Mesothelial cell of epicardium (in vitro differentiated cells): Measurements from ENCODE around the gene FOXL3. TPM values are rescaled to one million over a fixed set of nuclear protein-coding genes. Genes with fewer than 3 reads are reported as not detected.

Experiments used
- DNase-seq, 2 experiments: peaks; one replicate each; pipeline ENCODE4 v3.0.0; 2021; ENCODE audit warnings: low spot score in 2 of 2; ENCODE audit not compliant: unreplicated experiment in 2 of 2
- H3K27ac Mint-ChIP-seq: 2 replicates; pipeline ENCODE4 v1.8.0; 2021; ENCODE audit warnings: mixed read lengths
- H3K27me3 Mint-ChIP-seq: 2 replicates; pipeline ENCODE4 v1.8.0; 2021; ENCODE audit warnings: low read depth, mixed read lengths
- H3K36me3 Mint-ChIP-seq: 2 replicates; pipeline ENCODE4 v1.8.0; 2021; ENCODE audit warnings: mixed read lengths
- H3K4me1 Mint-ChIP-seq: 2 replicates; pipeline ENCODE4 v1.8.0; 2021; ENCODE audit warnings: mixed read lengths
- H3K4me3 Mint-ChIP-seq: 2 replicates; pipeline ENCODE4 v1.8.0; 2021; ENCODE audit warnings: mild to moderate bottlenecking, moderate library complexity, mixed read lengths
- H3K9me3 Mint-ChIP-seq: 2 replicates; pipeline ENCODE4 v1.8.0; 2021; ENCODE audit warnings: mixed read lengths
- CTCF ChIP-seq: fragments of 200-600 bp; sonication (generic); IDR thresholded peaks from one replicate; pipeline ENCODE4 v1.5.0; 2021; ENCODE audit warnings: antibody characterized with exemption; ENCODE audit not compliant: unreplicated experiment
- total RNA-seq: library from RNA; stranded (reverse); gene quantifications from 3 replicates; pipeline ENCODE4 v1.2.1, GENCODE V29; 2021

The FOXL3 gene
- total RNA-seq, 1 donor from 2014 or later: not detected

GRCh38 chr7:311796-312195 lies 21.8 kb downstream of the FOXL3 start:
- H3K9me3 Mint-ChIP-seq: peaks cover 24% of the 10 kb centered on the region
- peaks cover 12% of the 10 kb centered on the region for H3K4me1 Mint-ChIP-seq
- H3K4me3 Mint-ChIP-seq: no peak overlapping the region
- no peak overlapping the region for H3K27ac Mint-ChIP-seq
- H3K27me3 Mint-ChIP-seq: peaks cover 58% of the 10 kb centered on the region
- no peak for TF ChIP-seq CTCF
- DNase-seq: no peak
- H3K36me3 Mint-ChIP-seq: no peaks in the 10 kb centered on the region

- no peak for DNase-seq
- TF ChIP-seq CTCF: no peak
- Mint-ChIP-seq H3K4me3 (no peak overlapping the region), H3K27ac (no peak overlapping the region), H3K36me3 (no peaks in the 10 kb centered on the region), H3K27me3 (peaks cover 61% of the 10 kb centered on the region), H3K9me3 (peaks cover 27% of the 10 kb centered on the region), H3K4me1 (peaks cover 12% of the 10 kb centered on the region)
These were observed 22.5 kb downstream of the FOXL3 start for GRCh38 chr7:312424-312823.

GRCh38 chr7:314853-315252 lies 24.9 kb downstream of the FOXL3 start:
- no peak for TF ChIP-seq CTCF
- Mint-ChIP-seq H3K27me3 (peaks cover 79% of the 10 kb centered on the region), H3K4me3 (no peak overlapping the region), H3K36me3 (no peaks in the 10 kb centered on the region), H3K9me3 (peaks cover 19% of the 10 kb centered on the region), H3K4me1 (peaks cover 12% of the 10 kb centered on the region), H3K27ac (no peak overlapping the region)
- DNase-seq: no peak

- no peak for TF ChIP-seq CTCF
- Mint-ChIP-seq H3K4me3 (no peak overlapping the region), H3K27me3 (peaks cover 87% of the 10 kb centered on the region), H3K36me3 (no peaks in the 10 kb centered on the region), H3K9me3 (peaks cover 19% of the 10 kb centered on the region), H3K4me1 (peaks cover 12% of the 10 kb centered on the region), H3K27ac (no peak overlapping the region)
- no peak for DNase-seq
These were observed 25.7 kb downstream of the FOXL3 start for GRCh38 chr7:315516-316265.

- H3K27me3 Mint-ChIP-seq: peaks cover 77% of the 10 kb centered on the region
- no peak for TF ChIP-seq CTCF
- peaks cover 19% of the 10 kb centered on the region for H3K9me3 Mint-ChIP-seq
- H3K36me3 Mint-ChIP-seq: no peaks in the 10 kb centered on the region
- H3K4me3 Mint-ChIP-seq: no peak overlapping the region
- H3K27ac Mint-ChIP-seq: no peak overlapping the region
- H3K4me1 Mint-ChIP-seq: no peaks in the 10 kb centered on the region
- DNase-seq: no peak
These were observed 27.9 kb downstream of the FOXL3 start for GRCh38 chr7:317643-318405.
